Measurements from ENCODE around the gene SLC2A9. TPM values are rescaled to one million over a fixed set of nuclear protein-coding genes. Genes with fewer than 3 reads are reported as not detected.

The SLC2A9 gene
- polyA plus RNA-seq, 1 donor from 2014 or later = not detected

GRCh38 chr4:10028910-10029309 is 7.6 kb upstream of the SLC2A9 start:
- no peaks in the 10 kb centered on the region for H3K27me3 ChIP-seq (ENCODE audit: insufficient read depth, low read depth, low read length)

DNA sequence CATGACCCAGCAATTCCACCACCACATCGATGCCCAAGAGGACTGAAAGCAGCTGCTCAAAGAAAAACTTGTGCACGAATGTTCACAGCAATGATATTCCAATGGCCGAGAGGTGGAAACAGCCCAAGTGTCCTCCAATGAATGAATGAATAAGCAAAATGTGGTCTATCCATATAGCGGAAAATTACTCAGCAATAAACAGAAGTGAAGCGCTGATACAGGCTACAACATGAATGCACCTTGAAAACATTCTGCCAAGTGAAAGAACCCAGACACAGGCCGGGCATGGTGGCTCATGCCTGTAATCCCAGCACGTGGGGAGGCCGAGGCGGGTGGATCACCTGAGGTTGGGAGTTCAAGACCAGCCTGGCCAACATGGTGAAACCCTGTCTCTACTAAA is 5.2 kb upstream of the SLC2A9 start:
- TF ChIP-seq REST (IDR thresholded peaks at IDR 0.05; ENCODE audit: borderline replicate concordance) (no peak), RAD21 (conservative IDR thresholded peaks at IDR 0.05) (no peak), TAF1 (IDR thresholded peaks at IDR 0.05; ENCODE audit: low read depth) (no peak), SMC3 (conservative IDR thresholded peaks at IDR 0.05; ENCODE audit: poor library complexity) (no peak), POLR2AphosphoS5 (IDR thresholded peaks at IDR 0.05) (no peak), EZH2 (IDR thresholded peaks at IDR 0.05; ENCODE audit: borderline replicate concordance, insufficient read depth, low read length, poor library complexity, severe bottlenecking) (no peak), MXI1 (conservative IDR thresholded peaks at IDR 0.05; ENCODE audit: poor library complexity, severe bottlenecking) (no peak), EP300 (conservative IDR thresholded peaks at IDR 0.05; ENCODE audit: poor library complexity, severe bottlenecking) (no peak)
- TF ChIP-seq, protein P1, sequence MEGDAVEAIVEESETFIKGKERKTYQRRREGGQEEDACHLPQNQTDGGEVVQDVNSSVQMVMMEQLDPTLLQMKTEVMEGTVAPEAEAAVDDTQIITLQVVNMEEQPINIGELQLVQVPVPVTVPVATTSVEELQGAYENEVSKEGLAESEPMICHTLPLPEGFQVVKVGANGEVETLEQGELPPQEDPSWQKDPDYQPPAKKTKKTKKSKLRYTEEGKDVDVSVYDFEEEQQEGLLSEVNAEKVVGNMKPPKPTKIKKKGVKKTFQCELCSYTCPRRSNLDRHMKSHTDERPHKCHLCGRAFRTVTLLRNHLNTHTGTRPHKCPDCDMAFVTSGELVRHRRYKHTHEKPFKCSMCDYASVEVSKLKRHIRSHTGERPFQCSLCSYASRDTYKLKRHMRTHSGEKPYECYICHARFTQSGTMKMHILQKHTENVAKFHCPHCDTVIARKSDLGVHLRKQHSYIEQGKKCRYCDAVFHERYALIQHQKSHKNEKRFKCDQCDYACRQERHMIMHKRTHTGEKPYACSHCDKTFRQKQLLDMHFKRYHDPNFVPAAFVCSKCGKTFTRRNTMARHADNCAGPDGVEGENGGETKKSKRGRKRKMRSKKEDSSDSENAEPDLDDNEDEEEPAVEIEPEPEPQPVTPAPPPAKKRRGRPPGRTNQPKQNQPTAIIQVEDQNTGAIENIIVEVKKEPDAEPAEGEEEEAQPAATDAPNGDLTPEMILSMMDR (IDR thresholded peaks at IDR 0.05; ENCODE audit: poor library complexity, severe bottlenecking) = no peak

More at GRCh38 chr4:10028910-10029309, 7.6 kb upstream of the SLC2A9 start:
- Histone ChIP-seq H3K79me2 (replicated peaks; ENCODE audit: insufficient read depth, low read length) (no peaks in the 10 kb centered on the region), H3K27ac (ENCODE audit: low read length) (no peak overlapping the region), H3F3A (ENCODE audit: insufficient read depth, low read length, poor library complexity, severe bottlenecking) (no peaks in the 10 kb centered on the region), H3K4me3 (ENCODE audit: low read length) (no peak overlapping the region), H3K4me2 (ENCODE audit: low read length) (no peak overlapping the region), H3K36me3 (ENCODE audit: insufficient read depth, low read length) (no peaks in the 10 kb centered on the region), H2AFZ (ENCODE audit: low read depth, low read length) (no peak overlapping the region), H4K20me1 (ENCODE audit: insufficient read depth) (no peaks in the 10 kb centered on the region), H3K9ac (ENCODE audit: low read length) (no peak overlapping the region), H3K9me2 (ENCODE audit: insufficient read depth, low read length) (no peaks in the 10 kb centered on the region), H3K9me3 (ENCODE audit: low read length) (no peaks in the 10 kb centered on the region)
- TF ChIP-seq SMC3 (conservative IDR thresholded peaks at IDR 0.05; ENCODE audit: poor library complexity) (no peak), TAF1 (IDR thresholded peaks at IDR 0.05; ENCODE audit: low read depth) (no peak), EP300 (conservative IDR thresholded peaks at IDR 0.05; ENCODE audit: poor library complexity, severe bottlenecking) (no peak), EZH2 (IDR thresholded peaks at IDR 0.05; ENCODE audit: borderline replicate concordance, insufficient read depth, low read length, poor library complexity, severe bottlenecking) (no peak), POLR2AphosphoS5 (IDR thresholded peaks at IDR 0.05) (no peak), RAD21 (conservative IDR thresholded peaks at IDR 0.05) (no peak), REST (IDR thresholded peaks at IDR 0.05; ENCODE audit: borderline replicate concordance) (no peak)
- TF ChIP-seq, protein P1 (IDR thresholded peaks at IDR 0.05; ENCODE audit: poor library complexity, severe bottlenecking) = no peak

More for the DNA sequence above, 5.2 kb upstream of the SLC2A9 start:
- Histone ChIP-seq H3K9me3 (ENCODE audit: low read length) (no peaks in the 10 kb centered on the region), H3F3A (ENCODE audit: insufficient read depth, low read length, poor library complexity, severe bottlenecking) (no peaks in the 10 kb centered on the region), H4K20me1 (ENCODE audit: insufficient read depth) (no peaks in the 10 kb centered on the region), H3K79me2 (replicated peaks; ENCODE audit: insufficient read depth, low read length) (no peaks in the 10 kb centered on the region), H3K36me3 (ENCODE audit: insufficient read depth, low read length) (no peaks in the 10 kb centered on the region), H3K4me2 (ENCODE audit: low read length) (no peak overlapping the region), H3K27ac (ENCODE audit: low read length) (no peak overlapping the region), H3K27me3 (ENCODE audit: insufficient read depth, low read depth, low read length) (no peaks in the 10 kb centered on the region), H3K9me2 (ENCODE audit: insufficient read depth, low read length) (no peaks in the 10 kb centered on the region), H3K9ac (ENCODE audit: low read length) (no peak overlapping the region), H3K4me3 (ENCODE audit: low read length) (no peak overlapping the region), H2AFZ (ENCODE audit: low read depth, low read length) (no peak overlapping the region)
